ENCODE results near the gene SLC35G3. TPM values are rescaled to one million over a fixed set of nuclear protein-coding genes. Genes with fewer than 3 reads are reported as not detected.

SLC35G3 gene
- total and polyA plus RNA-seq, 2 experiments from 2014 or later: not detected

DNA sequence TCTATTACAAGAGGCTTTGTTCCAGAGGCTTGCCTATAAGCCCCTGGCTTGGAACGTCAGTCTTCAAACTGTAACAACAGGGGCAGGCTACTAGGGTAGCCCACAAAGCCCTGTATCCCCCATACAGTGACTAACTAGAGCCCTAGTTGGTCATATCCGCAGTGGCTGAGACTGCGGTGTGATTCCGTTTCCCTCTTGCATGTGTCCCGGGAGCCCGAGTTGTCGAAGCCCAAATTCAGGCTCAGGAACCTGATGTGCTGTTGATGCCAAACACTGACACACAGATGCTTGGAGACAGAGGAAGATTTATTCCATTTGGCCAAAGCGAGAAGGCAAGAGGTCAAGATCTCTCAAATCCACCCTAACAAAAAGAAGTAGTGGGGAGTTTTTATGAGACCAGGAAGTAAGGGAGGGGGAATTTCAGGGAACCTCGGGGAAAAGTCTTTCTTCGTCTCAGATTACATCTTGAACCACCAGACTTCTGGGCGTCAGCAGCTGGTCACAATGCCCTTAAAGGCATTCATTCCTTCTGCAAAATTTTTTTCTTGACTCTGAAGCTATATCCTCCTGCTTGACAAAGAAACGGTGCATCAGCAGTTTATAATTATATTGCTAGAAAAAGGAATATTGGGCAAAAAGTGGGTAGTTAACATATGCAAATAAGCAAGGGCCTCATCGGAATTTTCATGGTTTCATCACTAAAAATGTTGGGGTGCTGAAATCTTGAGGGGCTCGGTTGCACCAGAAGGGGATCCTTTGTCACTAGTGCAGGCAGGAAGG lies 49.6 kb upstream of the SLC35G3 start (continued):
- TF ChIP-seq, protein P1, sequence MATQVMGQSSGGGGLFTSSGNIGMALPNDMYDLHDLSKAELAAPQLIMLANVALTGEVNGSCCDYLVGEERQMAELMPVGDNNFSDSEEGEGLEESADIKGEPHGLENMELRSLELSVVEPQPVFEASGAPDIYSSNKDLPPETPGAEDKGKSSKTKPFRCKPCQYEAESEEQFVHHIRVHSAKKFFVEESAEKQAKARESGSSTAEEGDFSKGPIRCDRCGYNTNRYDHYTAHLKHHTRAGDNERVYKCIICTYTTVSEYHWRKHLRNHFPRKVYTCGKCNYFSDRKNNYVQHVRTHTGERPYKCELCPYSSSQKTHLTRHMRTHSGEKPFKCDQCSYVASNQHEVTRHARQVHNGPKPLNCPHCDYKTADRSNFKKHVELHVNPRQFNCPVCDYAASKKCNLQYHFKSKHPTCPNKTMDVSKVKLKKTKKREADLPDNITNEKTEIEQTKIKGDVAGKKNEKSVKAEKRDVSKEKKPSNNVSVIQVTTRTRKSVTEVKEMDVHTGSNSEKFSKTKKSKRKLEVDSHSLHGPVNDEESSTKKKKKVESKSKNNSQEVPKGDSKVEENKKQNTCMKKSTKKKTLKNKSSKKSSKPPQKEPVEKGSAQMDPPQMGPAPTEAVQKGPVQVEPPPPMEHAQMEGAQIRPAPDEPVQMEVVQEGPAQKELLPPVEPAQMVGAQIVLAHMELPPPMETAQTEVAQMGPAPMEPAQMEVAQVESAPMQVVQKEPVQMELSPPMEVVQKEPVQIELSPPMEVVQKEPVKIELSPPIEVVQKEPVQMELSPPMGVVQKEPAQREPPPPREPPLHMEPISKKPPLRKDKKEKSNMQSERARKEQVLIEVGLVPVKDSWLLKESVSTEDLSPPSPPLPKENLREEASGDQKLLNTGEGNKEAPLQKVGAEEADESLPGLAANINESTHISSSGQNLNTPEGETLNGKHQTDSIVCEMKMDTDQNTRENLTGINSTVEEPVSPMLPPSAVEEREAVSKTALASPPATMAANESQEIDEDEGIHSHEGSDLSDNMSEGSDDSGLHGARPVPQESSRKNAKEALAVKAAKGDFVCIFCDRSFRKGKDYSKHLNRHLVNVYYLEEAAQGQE (IDR thresholded peaks at IDR 0.05; ENCODE audit: unreplicated experiment): no peak
- TF ChIP-seq ZNF114 (CRISPR knock-in tag; IDR thresholded peaks at IDR 0.05): no peak
- TF ChIP-seq CREB1 (CRISPR knock-in tag; IDR thresholded peaks at IDR 0.05; ENCODE audit: low read depth): no peak
- TF ChIP-seq JUNB (IDR thresholded peaks at IDR 0.05; ENCODE audit: unreplicated experiment): no peak

DNA sequence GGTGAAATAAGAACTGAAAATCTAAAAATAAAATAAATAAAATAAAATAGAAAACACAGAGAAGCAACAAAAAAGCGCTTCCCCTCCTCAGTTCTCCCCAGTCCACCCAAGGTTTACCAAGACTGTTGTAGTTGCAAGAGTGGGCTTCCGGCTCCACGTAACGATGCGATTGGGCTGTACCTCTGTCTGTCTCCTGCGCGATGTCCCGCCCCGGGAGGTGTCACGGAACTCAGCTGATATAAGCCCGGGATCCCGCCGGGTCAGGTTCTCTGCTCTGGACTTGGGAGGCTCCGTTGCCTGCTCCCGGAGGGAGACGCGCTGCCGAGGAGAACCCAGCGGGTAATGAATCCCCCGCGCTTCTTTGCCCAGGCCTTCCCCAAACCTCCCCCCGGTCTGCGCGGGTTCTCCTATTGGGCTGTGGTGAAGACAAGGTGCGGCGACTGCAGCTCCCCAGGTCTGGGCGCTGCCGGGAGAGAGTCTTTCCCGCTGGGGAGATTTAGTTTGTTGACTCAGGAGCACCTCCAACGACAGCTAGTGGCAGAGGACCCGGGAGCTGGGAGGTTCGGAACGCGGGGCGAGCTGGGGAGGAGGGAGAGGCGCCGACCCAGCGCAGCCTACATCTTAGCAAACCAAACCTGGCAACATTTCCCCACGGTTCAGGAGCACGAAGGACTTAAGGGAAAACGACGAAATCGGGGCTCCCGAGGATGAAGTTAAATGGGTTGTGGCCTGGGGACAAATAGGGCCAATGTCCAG lies 48.8 kb upstream of the SLC35G3 start, which contains the start of gene SLFN5:
Gene SLFN5 (plus strand): TSS at position 268 of the 756 bp plus-strand sequence. CDS start 15,619 bp downstream, outside the sequence.
- H3K36me3 Mint-ChIP-seq (ENCODE audit: low read depth): no peaks in the 10 kb centered on the region
- H3K4me1 Mint-ChIP-seq: peaks cover 22% of the 10 kb centered on the region
- DNase-seq (ENCODE audit: low spot score): peak; percentile 92
- H3K27ac Mint-ChIP-seq: peak within 1 kb of the TSS; percentile 82
- no peaks in the 10 kb centered on the region for H3K79me2 ChIP-seq (replicated peaks; ENCODE audit: insufficient read depth)
- H3K27me3 ChIP-seq (ENCODE audit: insufficient read depth): peaks cover 11% of the 10 kb centered on the region; the same call in 1 of the 2 replicates
- peaks cover 12% of the 10 kb centered on the region for H3K27me3 Mint-ChIP-seq (ENCODE audit: insufficient read depth, low read depth, poor library complexity)
- no peaks in the 10 kb centered on the region for H4K20me1 ChIP-seq (replicated peaks; ENCODE audit: insufficient read depth)
- no peaks in the 10 kb centered on the region for H3K9me3 Mint-ChIP-seq
- H3K4me3 ChIP-seq: peak within 1 kb of the TSS; percentile 88
- no peaks in the 10 kb centered on the region for H3K36me3 ChIP-seq (ENCODE audit: insufficient read depth)
- peaks cover 19% of the 10 kb centered on the region; the same call in 1 of the 2 replicates for H3K4me1 ChIP-seq (ENCODE audit: insufficient read depth)
- H3F3A ChIP-seq (replicated peaks; ENCODE audit: low read depth): peaks cover 7% of the 10 kb centered on the region; the same call in 1 of the 2 replicates
- ATAC-seq: peak; percentile 87
- H3K4me2 ChIP-seq: peak within 1 kb of the TSS; percentile 95
- no peaks in the 10 kb centered on the region for H3K9me2 ChIP-seq (ENCODE audit: insufficient read depth)
- H3K4me3 Mint-ChIP-seq: peak within 1 kb of the TSS; percentile 94
- peak within 1 kb of the TSS; percentile 88 for H2AFZ ChIP-seq
- peak within 1 kb of the TSS; percentile 86 for H3K27ac ChIP-seq (ENCODE audit: low read depth)
- TF ChIP-seq, protein P2, sequence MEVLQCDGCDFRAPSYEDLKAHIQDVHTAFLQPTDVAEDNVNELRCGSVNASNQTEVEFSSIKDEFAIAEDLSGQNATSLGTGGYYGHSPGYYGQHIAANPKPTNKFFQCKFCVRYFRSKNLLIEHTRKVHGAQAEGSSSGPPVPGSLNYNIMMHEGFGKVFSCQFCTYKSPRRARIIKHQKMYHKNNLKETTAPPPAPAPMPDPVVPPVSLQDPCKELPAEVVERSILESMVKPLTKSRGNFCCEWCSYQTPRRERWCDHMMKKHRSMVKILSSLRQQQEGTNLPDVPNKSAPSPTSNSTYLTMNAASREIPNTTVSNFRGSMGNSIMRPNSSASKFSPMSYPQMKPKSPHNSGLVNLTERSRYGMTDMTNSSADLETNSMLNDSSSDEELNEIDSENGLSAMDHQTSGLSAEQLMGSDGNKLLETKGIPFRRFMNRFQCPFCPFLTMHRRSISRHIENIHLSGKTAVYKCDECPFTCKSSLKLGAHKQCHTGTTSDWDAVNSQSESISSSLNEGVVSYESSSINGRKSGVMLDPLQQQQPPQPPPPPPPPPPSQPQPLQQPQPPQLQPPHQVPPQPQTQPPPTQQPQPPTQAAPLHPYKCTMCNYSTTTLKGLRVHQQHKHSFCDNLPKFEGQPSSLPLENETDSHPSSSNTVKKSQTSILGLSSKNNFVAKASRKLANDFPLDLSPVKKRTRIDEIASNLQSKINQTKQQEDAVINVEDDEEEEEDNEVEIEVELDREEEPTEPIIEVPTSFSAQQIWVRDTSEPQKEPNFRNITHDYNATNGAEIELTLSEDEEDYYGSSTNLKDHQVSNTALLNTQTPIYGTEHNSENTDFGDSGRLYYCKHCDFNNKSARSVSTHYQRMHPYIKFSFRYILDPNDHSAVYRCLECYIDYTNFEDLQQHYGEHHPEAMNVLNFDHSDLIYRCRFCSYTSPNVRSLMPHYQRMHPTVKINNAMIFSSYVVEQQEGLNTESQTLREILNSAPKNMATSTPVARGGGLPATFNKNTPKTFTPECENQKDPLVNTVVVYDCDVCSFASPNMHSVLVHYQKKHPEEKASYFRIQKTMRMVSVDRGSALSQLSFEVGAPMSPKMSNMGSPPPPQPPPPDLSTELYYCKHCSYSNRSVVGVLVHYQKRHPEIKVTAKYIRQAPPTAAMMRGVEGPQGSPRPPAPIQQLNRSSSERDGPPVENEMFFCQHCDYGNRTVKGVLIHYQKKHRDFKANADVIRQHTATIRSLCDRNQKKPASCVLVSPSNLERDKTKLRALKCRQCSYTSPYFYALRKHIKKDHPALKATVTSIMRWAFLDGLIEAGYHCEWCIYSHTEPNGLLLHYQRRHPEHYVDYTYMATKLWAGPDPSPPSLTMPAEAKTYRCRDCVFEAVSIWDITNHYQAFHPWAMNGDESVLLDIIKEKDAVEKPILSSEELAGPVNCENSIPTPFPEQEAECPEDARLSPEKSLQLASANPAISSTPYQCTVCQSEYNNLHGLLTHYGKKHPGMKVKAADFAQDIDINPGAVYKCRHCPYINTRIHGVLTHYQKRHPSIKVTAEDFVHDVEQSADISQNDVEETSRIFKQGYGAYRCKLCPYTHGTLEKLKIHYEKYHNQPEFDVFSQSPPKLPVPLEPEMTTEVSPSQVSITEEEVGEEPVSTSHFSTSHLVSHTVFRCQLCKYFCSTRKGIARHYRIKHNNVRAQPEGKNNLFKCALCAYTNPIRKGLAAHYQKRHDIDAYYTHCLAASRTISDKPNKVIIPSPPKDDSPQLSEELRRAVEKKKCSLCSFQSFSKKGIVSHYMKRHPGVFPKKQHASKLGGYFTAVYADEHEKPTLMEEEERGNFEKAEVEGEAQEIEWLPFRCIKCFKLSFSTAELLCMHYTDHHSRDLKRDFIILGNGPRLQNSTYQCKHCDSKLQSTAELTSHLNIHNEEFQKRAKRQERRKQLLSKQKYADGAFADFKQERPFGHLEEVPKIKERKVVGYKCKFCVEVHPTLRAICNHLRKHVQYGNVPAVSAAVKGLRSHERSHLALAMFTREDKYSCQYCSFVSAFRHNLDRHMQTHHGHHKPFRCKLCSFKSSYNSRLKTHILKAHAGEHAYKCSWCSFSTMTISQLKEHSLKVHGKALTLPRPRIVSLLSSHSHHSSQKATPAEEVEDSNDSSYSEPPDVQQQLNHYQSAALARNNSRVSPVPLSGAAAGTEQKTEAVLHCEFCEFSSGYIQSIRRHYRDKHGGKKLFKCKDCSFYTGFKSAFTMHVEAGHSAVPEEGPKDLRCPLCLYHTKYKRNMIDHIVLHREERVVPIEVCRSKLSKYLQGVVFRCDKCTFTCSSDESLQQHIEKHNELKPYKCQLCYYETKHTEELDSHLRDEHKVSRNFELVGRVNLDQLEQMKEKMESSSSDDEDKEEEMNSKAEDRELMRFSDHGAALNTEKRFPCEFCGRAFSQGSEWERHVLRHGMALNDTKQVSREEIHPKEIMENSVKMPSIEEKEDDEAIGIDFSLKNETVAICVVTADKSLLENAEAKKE (CRISPR knock-in tag; IDR thresholded peaks at IDR 0.05): no peak
- TF ChIP-seq, protein P1 (IDR thresholded peaks at IDR 0.05; ENCODE audit: unreplicated experiment): no peak
- TF ChIP-seq ZNF114 (CRISPR knock-in tag; IDR thresholded peaks at IDR 0.05) (no peak), ZNF331 (CRISPR knock-in tag; IDR thresholded peaks at IDR 0.05; ENCODE audit: low read depth) (no peak), STAT1 (IDR thresholded peaks at IDR 0.05; ENCODE audit: unreplicated experiment) (no peak)
